Posterior vena cava (tissue), 2 donors: ENCODE data around the gene POP7. TPM values are rescaled to one million over a fixed set of nuclear protein-coding genes. Genes with fewer than 3 reads are reported as not detected.
"Not testable (repeated sequence)": the region's sequence is repeated elsewhere in the genome, so short reads cannot be mapped to it uniquely, and the experiment has no call there.

Experiments
- DNase-seq: peaks from one replicate; pipeline ENCODE4 v3.0.0-alpha.2; 2020; ENCODE audit warnings: low spot score
- intact Hi-C, 2 donors: fragments of 100-400 bp; cut with DNase I; formaldehyde crosslinking; loops; one replicate each; pipeline versions ENCODE4 v1.14.1 to v1.14.2; 2022 to 2023
- long read RNA-seq, 2 donors: library from polyadenylated mRNA; unstranded; transcript quantifications; one replicate each; pipeline ENCODE4 v2.0.0, GENCODE V29; 2020 to 2021
- total RNA-seq, 2 donors: library from RNA; stranded (reverse); fragmentation: NEBNext Ultra II Directional; extraction: Animal tissue kit (Norgen Biotek cat#: 25700); gene quantifications; one replicate each; pipeline ENCODE4 v1.2.1, GENCODE V29; 2021
- donor health status: DM: yes; HTN: yes; CAD: no.
- donor health status: DM: yes; HTN: yes; CAD: no.

Gene POP7
- 10 to 100 TPM; 17.1 to 23.0 TPM for total RNA-seq
- long read RNA-seq, donor 1, partial matches to known transcripts: 1 of 3 reads
- long read RNA-seq, donor 1, other reads (novel, unspliced or antisense): 0 of 3 reads
- long read RNA-seq, donor 2, transcript POP7-201 (2 exons, 927 nt): major isoform, 33 of 34 reads
- long read RNA-seq, donor 2, partial matches to known transcripts: 0 of 34 reads
- long read RNA-seq, donor 2, other reads (novel, unspliced or antisense): 1 of 34 reads

DNA sequence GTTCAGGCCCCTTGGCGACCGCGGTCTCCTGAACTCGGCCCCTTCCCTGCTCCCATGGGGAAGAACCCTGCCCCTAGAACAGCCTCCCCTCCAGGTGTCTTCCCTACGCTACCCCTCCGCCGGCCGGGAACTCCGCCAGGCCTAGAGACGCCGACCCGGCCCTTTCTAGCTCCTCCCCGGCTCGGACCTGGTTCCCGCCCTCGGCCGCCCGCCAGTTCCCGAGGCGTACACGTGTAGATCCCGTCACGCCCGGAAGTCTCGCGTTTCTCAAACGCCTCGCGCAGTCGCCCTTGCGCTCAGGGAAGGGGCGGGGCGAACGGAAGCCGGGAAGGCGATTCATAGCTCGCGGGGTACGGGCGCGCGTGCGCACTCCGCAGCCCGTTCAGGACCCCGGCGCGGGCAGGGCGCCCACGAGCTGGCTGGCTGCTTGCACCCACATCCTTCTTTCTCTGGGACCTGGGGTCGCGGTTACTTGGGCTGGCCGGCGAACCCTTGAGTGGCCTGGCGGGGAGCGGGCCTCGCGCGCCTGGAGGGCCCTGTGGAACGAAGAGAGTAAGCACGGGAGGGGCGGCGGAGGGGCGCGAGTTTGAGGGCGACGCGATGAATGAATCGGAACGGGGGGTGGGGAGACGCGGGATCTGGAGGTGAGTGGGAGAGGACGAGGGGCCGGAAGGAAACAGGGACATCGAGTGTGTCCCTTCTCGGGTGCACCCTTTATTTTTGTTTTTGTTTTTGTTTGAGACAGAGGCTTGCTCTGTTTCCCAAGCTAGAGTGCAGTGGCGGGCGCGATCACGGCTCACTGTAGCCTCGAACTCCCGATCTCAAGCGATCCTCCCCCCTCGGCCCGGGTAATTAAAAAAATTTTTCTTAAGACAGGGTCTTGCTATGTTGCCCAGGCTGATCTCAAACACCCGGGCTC lies at the start of gene POP7:
POP7 (plus strand) TSS at position 369 of the 919 bp plus-strand sequence. CDS start 710 bp downstream, outside the sequence.
- intact Hi-C loops: loop anchor here in 1 of 2 donors (5.0 kb wide), 1 partner anchor 146 kb away; the partner anchor contains the start of gene SLC12A9
- DNase-seq: peak; percentile 100

DNA sequence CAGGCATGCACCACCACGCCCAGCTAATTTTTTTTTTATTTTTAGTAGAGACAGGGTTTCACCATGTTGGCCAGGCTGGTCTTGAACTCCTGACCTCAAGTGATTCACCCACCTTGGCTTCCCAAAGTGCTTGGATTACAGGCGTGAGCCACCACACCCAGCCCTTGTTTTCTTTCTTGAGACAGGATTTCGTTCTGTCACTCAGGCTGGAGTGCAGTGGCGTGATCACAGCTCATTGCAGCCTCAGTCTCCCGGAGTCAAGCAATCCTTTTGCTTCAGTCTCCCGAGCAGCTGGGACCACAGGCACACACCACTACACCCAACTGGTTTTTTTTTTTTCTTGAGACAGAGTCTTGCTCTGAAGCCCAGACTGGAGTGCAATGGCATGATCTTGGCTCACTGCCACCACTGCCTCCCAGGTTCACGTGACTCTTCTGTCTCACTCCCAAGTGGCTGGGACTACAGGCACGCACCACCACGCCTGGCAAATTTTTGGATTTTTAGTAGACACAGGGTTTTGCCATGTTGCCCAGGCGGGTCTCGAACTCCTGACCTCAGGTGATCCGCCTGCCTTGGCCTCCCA lies 43.6 kb upstream of the POP7 start:
- intact Hi-C loops: not testable (repeated sequence)

GRCh38 chr7:100665168-100665726 lies 40.7 kb upstream of the POP7 start:
- DNase-seq: no peak

More for the DNA sequence above, 43.6 kb upstream of the POP7 start:
- DNase-seq: not testable (repeated sequence)

GRCh38 chr7:100667331-100668068 lies 38.4 kb upstream of the POP7 start:
- no peak for DNase-seq
- intact Hi-C loops: no loop called here

More at GRCh38 chr7:100665168-100665726, 40.7 kb upstream of the POP7 start:
- intact Hi-C loops: no loop called here

DNA sequence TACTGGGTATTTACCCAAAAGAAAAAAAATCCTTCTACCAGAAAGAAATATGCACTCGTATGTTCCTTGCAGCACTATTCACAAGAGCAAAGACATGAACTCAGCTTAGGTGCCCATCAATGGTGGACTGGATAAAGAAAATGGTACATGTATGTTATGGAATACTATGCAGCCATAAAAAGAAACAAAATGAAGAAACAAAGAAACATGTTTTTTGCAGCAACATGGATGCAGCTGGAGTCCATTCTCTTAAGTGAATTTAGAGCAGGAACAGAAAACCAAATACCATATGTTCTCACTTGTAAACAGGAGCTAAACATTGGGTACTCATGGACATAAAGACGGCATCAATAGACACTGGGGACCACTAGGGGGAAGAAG lies 37.9 kb upstream of the POP7 start:
- intact Hi-C loops: no loop called here
- DNase-seq: no peak

- DNase-seq, intact Hi-C loops: not testable (repeated sequence)
These were observed 36.8 kb upstream of the POP7 start for GRCh38 chr7:100669106-100669505.

DNA sequence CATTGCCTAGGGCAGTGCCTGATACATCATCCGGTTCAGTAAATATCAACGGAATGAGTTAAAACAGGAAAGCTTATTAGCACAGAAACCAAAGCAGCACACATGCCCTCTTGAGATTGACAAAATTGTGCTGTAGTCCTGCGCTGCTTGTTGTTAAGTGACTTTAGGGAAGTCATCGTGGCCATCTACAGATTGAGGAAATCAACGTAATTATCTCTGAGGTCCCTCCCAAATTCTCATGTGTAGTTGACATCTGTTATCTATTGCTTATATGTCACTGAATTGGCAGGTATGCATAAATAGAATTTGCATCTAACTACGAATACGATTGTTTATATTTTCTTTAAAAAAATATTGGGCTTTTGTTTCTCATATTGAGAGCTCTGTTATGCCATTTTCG lies 35.8 kb upstream of the POP7 start:
- no peak for DNase-seq
- intact Hi-C loops: no loop called here

- intact Hi-C loops: no loop called here
- DNase-seq: no peak
These were observed 34.3 kb upstream of the POP7 start for GRCh38 chr7:100671353-100672327.

DNA sequence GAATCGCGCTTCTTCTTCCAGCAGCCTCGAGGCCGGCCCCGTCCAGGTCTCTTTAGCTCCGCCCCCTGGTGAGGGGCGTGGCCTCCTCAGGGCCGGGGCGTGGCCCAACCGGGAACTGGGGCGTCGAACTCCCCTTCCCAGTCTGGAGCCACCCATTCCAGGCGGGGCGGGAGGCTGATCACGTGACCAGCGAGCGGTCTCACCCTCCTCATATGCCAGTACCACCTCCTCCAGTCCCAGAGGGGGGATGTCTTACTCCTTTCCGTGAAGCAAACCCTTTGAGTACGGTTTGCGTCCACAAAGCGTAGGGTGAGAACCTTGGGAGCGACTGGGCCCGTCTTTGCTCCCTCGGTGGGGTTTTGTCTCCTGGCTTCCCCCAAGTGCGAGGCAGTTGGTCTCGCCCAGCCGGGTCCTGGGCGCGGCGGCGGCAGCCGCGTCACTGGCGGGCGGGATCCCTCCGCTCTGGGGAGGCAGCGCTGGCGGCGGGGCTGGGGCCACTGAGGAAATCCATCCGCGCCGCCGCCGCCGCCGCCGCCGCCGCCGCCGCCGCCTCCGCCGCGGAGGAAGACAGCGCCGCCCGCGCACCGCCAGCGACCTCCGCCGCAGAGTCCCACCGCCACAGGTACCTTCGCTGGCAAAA lies 32.5 kb upstream of the POP7 start, which contains the start of gene GNB2:
GNB2 (plus strand) TSS at position 439 of the 640 bp plus-strand sequence. CDS start 2,526 bp downstream, outside the sequence.
- DNase-seq: peak; percentile 100
- intact Hi-C loops: no loop called here

DNA sequence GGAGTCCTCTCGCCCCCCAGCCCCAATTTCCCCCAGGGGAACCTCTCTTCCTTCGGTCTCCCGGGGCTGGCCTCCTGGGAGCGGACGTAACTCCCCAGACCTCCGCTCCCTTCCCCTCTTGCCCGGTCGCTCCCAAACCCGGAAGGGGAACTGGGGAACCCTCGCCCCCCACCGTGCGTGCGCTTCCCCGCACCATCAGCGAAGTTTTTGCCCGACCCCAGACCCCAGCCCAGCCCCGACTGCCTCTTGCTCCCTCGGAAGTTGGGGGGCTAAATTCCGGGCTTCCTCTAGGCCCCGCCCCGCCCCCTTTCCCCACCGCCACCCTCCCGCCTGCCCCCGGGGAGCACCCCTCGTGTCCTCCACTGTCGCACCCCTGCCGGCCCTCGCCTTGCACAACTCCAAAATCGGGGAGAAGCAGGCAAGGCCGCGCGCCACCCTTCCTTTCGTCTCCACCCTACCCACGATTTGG lies 31.9 kb upstream of the POP7 start:
- peak; percentile 90 for DNase-seq
- intact Hi-C loops: no loop called here

- intact Hi-C loops: no loop called here
- DNase-seq: no peak
These were observed 31.4 kb upstream of the POP7 start for GRCh38 chr7:100674411-100675104.

- intact Hi-C loops: no loop called here
- DNase-seq: no peak
These were observed 30.8 kb upstream of the POP7 start for GRCh38 chr7:100675105-100675451.

DNA sequence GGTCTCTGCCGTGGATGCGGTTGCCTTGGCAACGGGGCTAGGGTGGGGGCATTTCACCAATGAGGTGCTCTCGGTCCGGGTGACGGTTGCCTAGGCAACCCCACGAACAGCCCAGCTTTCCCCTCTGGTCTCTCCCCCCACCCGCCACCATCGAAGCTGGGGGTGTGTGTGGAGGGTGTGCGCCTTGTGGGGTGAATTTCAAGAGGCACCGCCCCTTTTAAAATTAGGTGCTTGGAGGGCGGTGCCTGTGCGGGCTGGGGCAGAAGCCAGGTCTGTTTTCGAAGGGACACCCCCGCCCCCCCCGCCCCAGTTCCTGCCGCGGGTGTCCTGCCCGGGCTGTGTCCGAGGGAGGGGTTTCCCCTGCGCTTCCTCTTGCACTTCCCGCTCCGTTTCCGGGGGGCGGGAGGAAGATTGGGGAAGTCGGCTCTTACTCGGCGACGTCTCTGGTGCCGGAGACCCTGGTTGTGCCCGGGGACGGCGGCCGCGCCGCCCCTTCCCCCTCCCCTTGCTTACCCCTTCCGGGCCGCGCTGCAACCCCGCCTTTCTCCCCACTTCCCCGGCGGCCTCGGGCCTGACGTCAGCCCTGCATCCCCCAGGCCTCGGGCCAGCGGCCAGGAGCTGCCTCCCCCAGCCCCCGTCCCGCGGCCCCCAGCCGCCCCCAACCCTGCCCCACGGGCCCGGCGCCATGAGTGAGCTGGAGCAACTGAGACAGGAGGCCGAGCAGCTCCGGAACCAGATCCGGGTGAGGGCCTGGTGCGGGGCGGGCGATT lies 30.2 kb upstream of the POP7 start:
- intact Hi-C loops: no loop called here
- peak; percentile 95 for DNase-seq

DNA sequence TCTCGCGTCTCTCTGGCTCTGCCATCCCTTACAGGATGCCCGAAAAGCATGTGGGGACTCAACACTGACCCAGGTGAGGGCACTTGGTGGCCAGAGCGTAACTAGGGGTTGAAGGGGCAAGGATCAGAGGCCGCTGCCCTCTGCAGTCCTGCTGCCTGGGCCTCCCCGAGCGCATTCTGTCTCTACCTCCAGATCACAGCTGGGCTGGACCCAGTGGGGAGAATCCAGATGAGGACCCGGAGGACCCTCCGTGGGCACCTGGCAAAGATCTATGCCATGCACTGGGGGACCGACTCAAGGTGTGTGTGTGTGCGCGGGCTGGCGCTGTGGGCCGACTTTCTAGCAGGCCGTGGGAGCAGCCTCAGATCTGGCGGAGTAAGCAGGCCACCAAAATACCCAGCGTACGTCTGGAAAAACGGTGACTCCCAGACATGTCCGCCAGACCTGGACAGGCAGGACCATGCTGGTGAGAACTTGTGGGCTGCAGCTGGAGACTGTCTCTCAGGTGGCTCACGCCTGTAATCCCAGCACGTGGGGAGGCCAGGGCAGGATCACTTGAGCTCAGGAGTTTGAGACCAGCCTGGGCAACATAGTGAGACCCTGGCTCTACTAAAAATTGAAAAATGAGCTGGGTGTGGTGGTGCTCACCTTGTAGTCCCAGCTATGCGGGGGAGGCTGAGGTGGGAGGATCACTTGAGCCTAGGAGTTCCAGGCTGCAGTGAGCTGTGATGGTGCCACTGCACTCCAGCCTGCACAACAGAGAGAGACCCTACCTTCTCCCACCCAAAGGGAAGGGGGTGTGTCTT lies 29.2 kb upstream of the POP7 start:
- DNase-seq: no peak
- intact Hi-C loops: no loop called here
